Karpas-422 (cell line): ENCODE measurements around the gene SNX21. TPM values are rescaled to one million over a fixed set of nuclear protein-coding genes. Genes with fewer than 3 reads are reported as not detected.
A peak's percentile ranks its signal among the peaks of the same experiment; 100 is the strongest.
"Not testable (repeated sequence)": the region's sequence is repeated elsewhere in the genome, so short reads cannot be mapped to it uniquely, and the experiment has no call there.

Experiments used
- DNase-seq: peaks from one replicate; pipeline ENCODE4 v3.0.0-alpha.2; 2015
- H2AFZ ChIP-seq: fragments of 200-600 bp; sonication (generic); 2 replicates; pipeline ENCODE4 v1.6.1; 2014; ENCODE audit warnings: antibody characterized with exemption, low read length, mixed read lengths
- H3K27ac ChIP-seq: fragments of 200-600 bp; sonication (generic); 2 replicates; pipeline ENCODE4 v1.5.1; 2014; ENCODE audit warnings: mild to moderate bottlenecking, low read length, moderate library complexity
- H3K27me3 ChIP-seq: fragments of 200-600 bp; sonication (generic); 2 replicates; pipeline ENCODE4 v1.6.1; 2014; ENCODE audit warnings: low read length, mixed read lengths
- H3K36me3 ChIP-seq: fragments of 200-600 bp; sonication (generic); 2 replicates; pipeline ENCODE4 v1.6.1; 2014; ENCODE audit warnings: low read length, mixed read lengths; ENCODE audit not compliant: insufficient read depth
- H3K4me1 ChIP-seq: fragments of 200-600 bp; sonication (generic); 2 replicates; pipeline ENCODE4 v1.6.1; 2014; ENCODE audit warnings: mild to moderate bottlenecking, low read length, mixed read lengths
- H3K4me2 ChIP-seq: fragments of 200-600 bp; sonication (generic); 2 replicates; pipeline ENCODE4 v1.6.1; 2014; ENCODE audit warnings: low read length, low read depth, mild to moderate bottlenecking; ENCODE audit not compliant: poor library complexity, severe bottlenecking
- H3K4me3 ChIP-seq: fragments of 200-600 bp; sonication (generic); 2 replicates; pipeline ENCODE4 v1.5.1; 2014; ENCODE audit warnings: mild to moderate bottlenecking, antibody characterized with exemption, low read length, mixed read lengths
- H3K79me2 ChIP-seq: fragments of 200-600 bp; sonication (generic); 2 replicates; pipeline ENCODE4 v1.6.1; 2014; ENCODE audit warnings: mild to moderate bottlenecking, low read length, mixed read lengths
- H3K9ac ChIP-seq: fragments of 200-600 bp; sonication (generic); 2 replicates; pipeline ENCODE4 v1.6.0; 2014; ENCODE audit warnings: low read length
- H3K9me2 ChIP-seq: fragments of 200-600 bp; sonication (generic), shearing (Covaris generic); replicated peaks from 2 replicates; pipeline ENCODE4 v1.6.0; 2014; ENCODE audit warnings: mild to moderate bottlenecking, low read length, moderate library complexity; ENCODE audit not compliant: insufficient read depth
- H3K9me3 ChIP-seq: fragments of 300-700, 200-600 bp; sonication (generic); 2 replicates; pipeline ENCODE4 v1.6.1; 2014; ENCODE audit warnings: low read length, mixed read lengths
- H4K20me1 ChIP-seq: fragments of 200-600 bp; sonication (generic); 2 replicates; pipeline ENCODE4 v1.6.1; 2014; ENCODE audit warnings: mild to moderate bottlenecking, antibody characterized with exemption, low read length, low read depth; ENCODE audit not compliant: insufficient read depth
- total RNA-seq: library from RNA; depleted of rRNA; stranded (reverse); fragments of >200 nt; shearing (Covaris generic); gene quantifications from 2 replicates; pipeline ENCODE4 v1.2.3, GENCODE V29; 2014; ENCODE audit warnings: low replicate concordance

SNX21 gene
- total RNA-seq, 1 experiment from 2014 or later = not detected

DNA sequence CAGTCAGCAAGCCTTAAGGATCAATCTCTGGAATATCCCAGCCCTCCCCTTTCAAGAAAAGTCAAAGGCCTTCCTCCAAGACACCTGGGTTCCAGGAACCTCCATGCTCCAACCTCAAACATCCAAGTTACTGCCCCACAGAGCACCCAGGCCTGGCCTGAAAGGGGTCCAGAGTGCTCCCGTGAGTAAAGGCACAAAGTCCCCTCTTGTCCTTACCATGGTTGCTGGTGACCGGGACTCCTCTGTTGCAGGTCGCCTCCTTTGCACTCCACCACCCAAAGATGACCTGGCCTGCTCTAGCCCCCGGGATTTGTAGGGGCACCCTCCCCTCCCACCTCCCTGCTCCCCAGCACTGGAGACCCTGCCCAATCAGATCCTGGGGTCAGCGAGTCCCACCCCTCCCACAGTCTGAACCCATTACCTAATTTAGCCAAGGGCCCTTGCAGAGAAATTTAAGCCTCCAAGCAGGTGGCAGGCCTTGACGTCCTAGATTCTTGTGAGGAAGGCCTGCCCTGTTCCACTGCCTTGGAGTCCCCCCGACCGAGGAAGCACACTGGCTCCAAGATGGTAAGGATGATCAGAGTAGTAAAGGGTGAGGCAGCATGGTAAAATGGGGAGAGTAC is 6.5 kb upstream of the SNX21 start, which contains the start of gene TNNC2:
TSS of gene TNNC2 (minus strand) at position 283 of the 623 bp plus-strand sequence. CDS start at position 219, 64 bp downstream.
- Histone ChIP-seq H2AFZ (no peak within 1 kb of the TSS), H3K9me3 (no peaks in the 10 kb centered on the region), H3K79me2 (no peaks in the 10 kb centered on the region), H3K4me3 (no peak within 1 kb of the TSS), H3K9ac (no peak within 1 kb of the TSS), H3K36me3 (no peaks in the 10 kb centered on the region), H4K20me1 (no peaks in the 10 kb centered on the region), H3K27me3 (no peaks in the 10 kb centered on the region), H3K9me2 (no peaks in the 10 kb centered on the region), H3K4me2 (no peak within 1 kb of the TSS), H3K4me1 (no peaks in the 10 kb centered on the region), H3K27ac (no peak within 1 kb of the TSS)
- no peak for DNase-seq

DNA sequence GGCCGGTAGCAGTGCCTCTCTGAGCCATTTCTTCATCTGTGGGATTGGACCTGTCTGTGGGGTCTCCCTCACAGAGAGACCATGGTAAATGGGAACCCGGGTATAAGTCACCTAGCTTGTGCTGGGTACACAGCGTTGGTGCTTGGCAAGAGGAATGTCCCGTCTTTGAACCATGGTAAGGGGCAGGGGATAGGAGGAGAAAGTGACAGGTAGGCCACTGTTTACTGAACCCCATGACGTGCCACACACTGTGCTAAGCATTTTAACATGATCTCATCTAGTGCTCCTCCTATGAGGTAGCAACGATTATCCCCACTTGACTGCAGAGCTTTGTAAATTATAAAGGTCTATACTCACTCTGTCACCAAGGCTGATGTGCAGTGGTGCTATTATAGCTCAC is 5.9 kb upstream of the SNX21 start:
- no peak overlapping the region for H3K4me2 ChIP-seq
- no peaks in the 10 kb centered on the region for H3K4me1 ChIP-seq
- H3K9ac ChIP-seq = no peak overlapping the region
- no peaks in the 10 kb centered on the region for H3K9me2 ChIP-seq
- DNase-seq = no peak
- H3K4me3 ChIP-seq = no peak overlapping the region
- no peaks in the 10 kb centered on the region for H3K27me3 ChIP-seq
- H3K27ac ChIP-seq = no peak overlapping the region
- no peaks in the 10 kb centered on the region for H4K20me1 ChIP-seq
- H3K79me2 ChIP-seq = no peaks in the 10 kb centered on the region
- no peaks in the 10 kb centered on the region for H3K36me3 ChIP-seq
- no peaks in the 10 kb centered on the region for H3K9me3 ChIP-seq
- no peak overlapping the region for H2AFZ ChIP-seq

DNA sequence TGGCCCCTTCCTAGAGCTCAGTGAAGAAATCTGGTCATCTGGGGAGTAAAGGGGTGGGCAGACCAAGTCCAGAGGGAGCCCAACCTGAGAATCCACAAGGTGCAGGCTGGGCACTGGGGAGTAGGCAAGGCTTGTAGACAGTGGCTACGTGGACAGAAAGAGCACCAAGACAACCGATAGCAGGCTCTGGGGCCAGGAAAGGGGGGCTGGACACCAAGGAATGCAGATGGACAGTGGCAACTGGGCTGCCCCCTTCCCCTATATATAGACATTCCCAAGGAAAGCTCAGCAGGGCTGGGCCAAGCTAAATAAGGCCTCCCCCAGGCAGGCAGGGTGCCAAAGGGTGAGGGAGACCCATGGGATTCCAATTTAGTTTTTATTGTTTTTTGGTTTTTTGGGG is 5.0 kb upstream of the SNX21 start:
- H3K9ac ChIP-seq = no peak overlapping the region
- no peaks in the 10 kb centered on the region for H3K36me3 ChIP-seq
- H3K4me1 ChIP-seq = no peaks in the 10 kb centered on the region
- H3K27ac ChIP-seq = no peak overlapping the region
- no peak overlapping the region for H3K4me3 ChIP-seq
- no peaks in the 10 kb centered on the region for H4K20me1 ChIP-seq
- H3K9me3 ChIP-seq = no peaks in the 10 kb centered on the region
- no peak overlapping the region for H2AFZ ChIP-seq
- no peaks in the 10 kb centered on the region for H3K79me2 ChIP-seq
- DNase-seq = no peak
- no peak overlapping the region for H3K4me2 ChIP-seq
- H3K27me3 ChIP-seq = no peaks in the 10 kb centered on the region
- H3K9me2 ChIP-seq = no peaks in the 10 kb centered on the region

DNA sequence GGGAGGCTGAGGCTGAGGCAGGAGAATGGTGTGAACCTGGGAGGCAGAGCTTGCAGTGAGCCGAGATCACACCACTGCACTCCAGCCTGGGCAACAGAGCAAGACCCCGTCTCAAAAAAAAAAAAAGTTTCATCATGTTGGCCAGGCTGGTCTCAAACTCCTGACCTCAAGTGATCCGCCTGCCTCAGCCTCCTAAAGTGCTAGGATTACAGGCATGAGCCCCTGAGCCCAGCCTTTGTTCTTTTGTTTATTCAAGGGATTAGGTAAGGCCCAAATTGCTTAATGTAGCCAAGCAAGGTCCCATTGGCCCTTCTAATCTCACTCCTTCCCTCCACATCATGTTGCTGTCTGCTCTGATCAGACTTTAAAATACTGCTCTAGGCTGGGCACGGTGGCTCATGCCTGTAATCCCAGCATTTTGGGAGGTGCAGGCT is 3.9 kb upstream of the SNX21 start:
- H3K9me2 ChIP-seq, H3K27ac ChIP-seq, H3K9me3 ChIP-seq, H3K4me1 ChIP-seq, H3K4me3 ChIP-seq, H3K9ac ChIP-seq, H3K79me2 ChIP-seq, DNase-seq, H2AFZ ChIP-seq, H3K27me3 ChIP-seq, H4K20me1 ChIP-seq, H3K4me2 ChIP-seq, H3K36me3 ChIP-seq: not testable (repeated sequence)

DNA sequence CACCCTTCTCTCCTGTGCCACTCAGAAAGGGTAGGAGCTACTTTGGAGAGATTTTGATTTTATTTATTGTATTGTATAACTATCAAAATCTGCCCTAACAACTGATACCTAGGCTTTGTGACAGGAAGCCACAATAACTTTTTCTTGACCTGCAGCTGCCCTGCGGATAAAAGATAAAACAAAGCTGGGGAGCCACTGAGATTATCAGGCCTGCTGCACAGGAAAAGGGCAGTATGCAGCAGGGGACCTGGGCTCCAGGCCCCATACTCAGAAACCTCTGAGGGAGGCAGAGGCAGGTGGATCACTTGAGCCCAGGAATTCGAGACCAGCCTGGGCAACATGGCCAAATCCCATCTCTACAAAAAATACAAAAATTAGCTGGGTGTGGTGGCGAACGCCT is 980 bp upstream of the SNX21 start:
- no peaks in the 10 kb centered on the region for H3K9me3 ChIP-seq

DNA sequence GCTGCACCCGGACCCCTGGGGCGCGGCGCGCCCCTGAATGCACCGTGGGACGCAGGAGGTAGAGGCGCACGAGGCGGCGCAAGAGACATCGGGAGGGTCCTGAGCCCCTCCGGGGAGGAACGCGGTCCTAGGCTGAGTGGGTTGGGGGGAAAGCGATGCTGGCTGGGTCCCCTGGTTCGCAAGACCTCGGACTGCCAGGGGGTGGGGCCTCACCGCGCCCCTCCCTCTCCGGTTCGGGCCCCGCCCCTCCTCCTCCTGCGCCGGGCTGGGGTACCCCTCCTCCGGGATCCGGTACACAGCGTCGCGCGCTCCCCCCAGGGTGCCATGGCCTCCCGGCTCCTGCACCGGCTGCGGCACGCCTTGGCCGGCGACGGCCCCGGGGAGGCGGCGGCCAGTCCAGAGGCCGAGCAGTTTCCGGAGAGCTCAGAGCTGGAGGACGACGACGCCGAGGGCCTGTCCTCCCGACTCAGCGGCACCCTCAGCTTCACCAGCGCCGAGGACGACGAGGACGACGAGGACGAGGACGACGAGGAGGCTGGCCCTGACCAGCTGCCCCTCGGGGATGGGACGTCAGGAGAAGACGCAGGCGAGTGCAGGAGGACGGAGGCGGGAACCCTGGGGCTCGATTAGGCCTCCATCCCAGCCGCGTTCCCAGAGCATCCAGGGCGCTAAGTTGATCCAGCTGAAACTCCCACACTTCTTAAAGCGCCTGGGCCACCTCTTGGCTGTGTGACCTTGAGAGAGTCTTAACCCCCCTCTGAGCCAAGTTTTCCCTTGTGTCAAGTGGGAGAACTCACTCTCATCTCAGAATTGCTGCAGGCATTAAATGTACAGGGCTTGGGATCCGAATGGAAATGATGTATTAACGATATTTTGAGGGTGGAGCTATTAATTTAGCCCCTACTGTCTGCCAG is 541 bp downstream of the SNX21 start:
- Histone ChIP-seq H3K27me3 (no peaks in the 10 kb centered on the region), H3K9ac (no peak overlapping the region), H3K27ac (no peak overlapping the region), H3K9me3 (no peaks in the 10 kb centered on the region), H3K36me3 (no peaks in the 10 kb centered on the region), H3K4me1 (no peaks in the 10 kb centered on the region), H2AFZ (no peak overlapping the region), H4K20me1 (no peaks in the 10 kb centered on the region), H3K4me2 (no peak overlapping the region), H3K4me3 (no peak overlapping the region), H3K79me2 (no peaks in the 10 kb centered on the region), H3K9me2 (no peaks in the 10 kb centered on the region)
- DNase-seq = no peak

More for the DNA sequence above, 980 bp upstream of the SNX21 start:
- Histone ChIP-seq H3K27me3 (no peaks in the 10 kb centered on the region), H3K4me2 (no peak overlapping the region), H3K9ac (no peak overlapping the region), H2AFZ (no peak overlapping the region), H3K4me1 (no peaks in the 10 kb centered on the region), H3K36me3 (no peaks in the 10 kb centered on the region), H3K4me3 (no peak overlapping the region), H3K9me2 (no peaks in the 10 kb centered on the region), H4K20me1 (no peaks in the 10 kb centered on the region), H3K79me2 (no peaks in the 10 kb centered on the region), H3K27ac (no peak overlapping the region)
- no peak for DNase-seq

DNA sequence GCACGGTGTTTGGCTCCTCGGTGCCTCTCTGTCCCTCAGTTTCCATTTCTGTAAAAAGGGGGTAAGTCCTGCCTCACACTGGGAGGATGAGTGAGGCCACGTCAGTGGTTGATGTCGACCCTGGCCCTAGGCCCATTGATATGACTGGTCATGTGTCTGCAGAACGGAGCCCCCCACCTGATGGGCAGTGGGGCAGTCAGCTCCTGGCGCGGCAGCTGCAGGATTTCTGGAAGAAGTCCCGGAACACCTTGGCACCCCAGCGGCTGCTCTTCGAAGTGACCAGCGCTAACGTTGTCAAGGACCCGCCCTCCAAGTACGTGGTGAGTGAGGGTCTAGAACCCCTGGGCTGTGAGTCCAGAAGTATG is 1.2 kb downstream of the SNX21 start:
- Histone ChIP-seq H2AFZ (no peak overlapping the region), H3K9ac (no peak overlapping the region), H4K20me1 (no peaks in the 10 kb centered on the region)

DNA sequence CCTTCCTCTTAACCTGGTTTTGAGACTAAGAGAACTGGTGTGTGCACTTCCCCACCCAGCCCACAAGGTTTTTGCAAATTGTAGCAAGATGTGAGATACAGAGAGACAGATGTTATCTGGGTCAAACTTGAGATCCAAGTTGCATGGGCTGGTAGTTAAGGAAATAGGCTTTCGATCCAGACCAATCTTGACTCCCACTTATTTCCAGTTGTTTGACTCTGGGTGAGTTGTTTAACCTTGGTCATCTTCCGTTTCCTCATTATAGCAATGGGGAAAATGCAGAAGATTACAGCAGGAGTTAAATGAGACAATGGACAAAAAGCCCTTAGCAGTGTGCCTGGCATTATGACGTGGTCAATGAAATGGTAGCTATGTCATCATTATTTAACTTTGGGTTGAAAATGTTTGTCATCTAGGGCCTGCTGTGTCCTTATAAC is 1.7 kb downstream of the SNX21 start:
- no peaks in the 10 kb centered on the region for H3K9me3 ChIP-seq
- H3K4me1 ChIP-seq = no peaks in the 10 kb centered on the region
- H3K9me2 ChIP-seq = no peaks in the 10 kb centered on the region
- H3K79me2 ChIP-seq = no peaks in the 10 kb centered on the region
- peak; percentile 51 for DNase-seq
- H3K4me3 ChIP-seq = no peak overlapping the region
- H3K36me3 ChIP-seq = no peaks in the 10 kb centered on the region
- no peaks in the 10 kb centered on the region for H4K20me1 ChIP-seq
- H2AFZ ChIP-seq = no peak overlapping the region
- H3K27me3 ChIP-seq = no peaks in the 10 kb centered on the region
- H3K9ac ChIP-seq = no peak overlapping the region
- no peak overlapping the region for H3K4me2 ChIP-seq
- H3K27ac ChIP-seq = no peak overlapping the region

More for the DNA sequence above, 1.2 kb downstream of the SNX21 start:
- H3K9me2 ChIP-seq = no peaks in the 10 kb centered on the region
- H3K4me2 ChIP-seq = no peak overlapping the region
- no peaks in the 10 kb centered on the region for H3K9me3 ChIP-seq
- H3K4me3 ChIP-seq = no peak overlapping the region
- H3K4me1 ChIP-seq = no peaks in the 10 kb centered on the region
- no peaks in the 10 kb centered on the region for H3K36me3 ChIP-seq
- H3K27me3 ChIP-seq = no peaks in the 10 kb centered on the region
- no peak overlapping the region for H3K27ac ChIP-seq
- no peak for DNase-seq
- H3K79me2 ChIP-seq = no peaks in the 10 kb centered on the region
